HG03521 (cell line): Measurements from ENCODE around the gene TPP1.

Experiments used
- ATAC-seq: cut with Tn5 transposase; IDR thresholded peaks from one replicate; pipeline ENCODE4 v1.9.1; 2021; ENCODE audit warnings: mild to moderate bottlenecking, moderate library complexity; ENCODE audit not compliant: unreplicated experiment

The TPP1 gene

GRCh38 chr11:6612213-6613041, 6.8 kb downstream of the TPP1 start, which contains the start of gene TAF10:
TSS of gene TAF10 (minus strand) at chr11:6612216. CDS start at chr11:6612189, 27 bp downstream.
- ATAC-seq = peak; percentile 89

DNA sequence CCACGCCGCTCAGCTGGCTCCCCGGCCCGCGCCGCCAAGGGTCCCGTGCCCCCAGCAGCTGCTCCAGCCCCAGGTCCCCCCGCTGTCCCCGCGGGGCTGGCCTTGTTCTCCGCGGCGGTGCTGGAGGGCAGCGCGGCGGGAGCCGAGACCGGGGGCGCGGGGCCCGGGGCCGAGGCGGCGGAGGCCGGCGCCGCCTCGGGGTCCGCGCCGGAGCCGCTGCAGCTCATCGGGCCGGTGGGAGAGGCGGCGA, 7.3 kb downstream of the TPP1 start:
- ATAC-seq = peak; percentile 14

DNA sequence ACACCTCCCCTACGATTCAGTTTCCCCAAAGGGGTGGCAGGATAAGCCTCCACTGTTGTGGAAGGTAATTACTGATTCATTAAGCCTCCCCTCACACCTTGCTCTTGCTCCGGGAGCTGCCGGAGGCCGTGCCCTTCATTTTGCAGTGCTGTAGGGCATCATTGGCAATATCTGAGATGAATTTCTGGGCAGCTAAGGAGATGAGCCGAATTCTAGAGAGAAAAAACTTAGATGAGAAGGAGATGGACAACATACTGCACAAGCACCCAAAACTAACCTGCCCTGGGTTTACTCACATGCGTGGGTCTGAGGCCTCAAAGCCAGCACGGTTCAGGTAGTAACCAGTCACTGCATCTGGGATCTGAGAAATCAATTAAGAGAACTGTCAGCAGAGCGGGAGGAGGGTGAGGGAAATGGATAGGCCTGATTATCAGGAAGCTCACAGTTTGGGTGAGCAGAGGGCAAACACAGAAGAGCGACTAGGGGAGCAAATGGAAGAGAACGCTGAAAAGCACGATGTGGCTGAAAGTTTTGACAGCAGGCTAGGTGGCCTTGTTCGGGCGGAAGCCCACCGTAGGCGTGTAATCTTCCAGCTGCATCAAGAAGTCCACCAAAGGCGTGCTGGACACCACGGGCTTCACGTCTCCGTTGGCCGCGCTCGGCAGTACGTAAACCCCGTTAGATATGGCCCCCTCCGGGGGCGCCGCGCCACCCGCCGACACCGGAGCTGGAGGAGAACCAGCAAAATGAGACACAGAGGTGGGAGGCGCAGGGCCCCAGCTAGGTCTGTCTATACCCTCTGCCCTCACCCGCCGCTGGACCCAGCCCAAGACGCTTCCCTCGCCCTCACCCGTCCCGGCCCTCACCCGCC, 7.9 kb downstream of the TPP1 start:
- no peak for ATAC-seq

DNA sequence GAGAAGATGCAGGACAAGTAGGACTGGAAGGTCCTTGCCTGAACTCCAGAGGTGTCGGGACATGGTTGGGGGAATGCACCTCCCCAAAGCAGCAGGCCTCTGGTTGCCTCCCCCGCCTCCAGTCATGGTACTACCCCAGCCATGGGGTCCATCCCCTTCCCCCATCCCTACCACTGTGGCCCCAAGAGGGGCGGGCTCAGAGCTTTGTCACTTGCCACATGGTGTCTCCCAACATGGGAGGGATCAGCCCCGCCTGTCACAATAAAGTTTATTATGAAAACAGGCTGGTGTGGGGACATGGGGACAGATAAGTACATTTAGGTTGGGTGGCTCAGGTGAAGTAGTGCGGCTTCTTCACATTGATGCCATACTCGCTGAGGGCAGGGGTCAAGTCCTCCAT, 8.6 kb downstream of the TPP1 start:
- ATAC-seq = no peak

DNA sequence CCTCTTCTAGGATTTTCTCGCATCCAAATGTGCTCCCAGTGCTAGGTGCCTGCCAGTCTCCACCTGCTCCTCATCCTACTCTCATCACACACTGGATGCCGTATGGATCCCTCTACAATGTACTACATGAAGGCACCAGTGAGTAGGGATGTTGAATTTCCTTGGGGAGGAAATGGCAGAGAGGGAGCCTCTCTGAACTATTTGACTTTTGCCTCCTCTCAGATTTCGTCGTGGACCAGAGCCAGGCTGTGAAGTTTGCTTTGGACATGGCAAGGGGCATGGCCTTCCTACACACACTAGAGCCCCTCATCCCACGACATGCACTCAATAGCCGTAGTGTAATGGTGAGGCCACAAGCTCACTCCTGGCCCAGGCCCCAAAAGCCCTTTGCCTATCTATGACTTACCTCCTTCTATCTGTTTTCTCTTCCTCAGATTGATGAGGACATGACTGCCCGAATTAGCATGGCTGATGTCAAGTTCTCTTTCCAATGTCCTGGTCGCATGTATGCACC, 9.7 kb downstream of the TPP1 start:
- ATAC-seq = no peak

DNA sequence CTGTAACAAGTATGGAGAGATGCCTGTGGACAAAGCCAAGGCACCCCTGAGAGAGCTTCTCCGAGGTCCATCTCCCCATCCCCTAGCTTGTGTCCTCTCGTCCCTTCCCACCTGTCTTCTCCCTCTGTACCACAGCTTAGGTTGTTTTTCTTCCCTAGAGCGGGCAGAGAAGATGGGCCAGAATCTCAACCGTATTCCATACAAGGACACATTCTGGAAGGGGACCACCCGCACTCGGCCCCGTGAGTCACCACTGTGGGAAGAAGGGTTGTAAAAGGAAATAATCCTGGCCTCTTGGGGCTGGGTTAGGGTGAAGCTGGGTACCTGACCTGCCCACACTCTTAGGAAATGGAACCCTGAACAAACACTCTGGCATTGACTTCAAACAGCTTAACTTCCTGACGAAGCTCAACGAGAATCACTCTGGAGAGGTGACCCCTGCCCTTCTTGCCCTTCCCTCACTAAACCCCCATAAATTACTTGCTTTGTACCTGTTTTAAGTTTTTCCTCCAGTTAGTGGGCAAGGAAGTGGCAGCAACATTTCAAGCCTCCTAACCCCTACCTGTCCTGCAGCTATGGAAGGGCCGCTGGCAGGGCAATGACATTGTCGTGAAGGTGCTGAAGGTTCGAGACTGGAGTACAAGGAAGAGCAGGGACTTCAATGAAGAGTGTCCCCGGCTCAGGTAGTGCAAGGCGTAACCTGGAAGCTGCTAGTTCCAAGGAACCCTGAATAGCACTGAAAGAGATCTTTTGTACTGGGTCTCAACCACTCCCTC, 10.3 kb downstream of the TPP1 start:
- no peak for ATAC-seq

GRCh38 chr11:6608011-6608410, 11.2 kb downstream of the TPP1 start:
- no peak for ATAC-seq

GRCh38 chr11:6607190-6607795, 11.9 kb downstream of the TPP1 start:
- ATAC-seq = no peak

DNA sequence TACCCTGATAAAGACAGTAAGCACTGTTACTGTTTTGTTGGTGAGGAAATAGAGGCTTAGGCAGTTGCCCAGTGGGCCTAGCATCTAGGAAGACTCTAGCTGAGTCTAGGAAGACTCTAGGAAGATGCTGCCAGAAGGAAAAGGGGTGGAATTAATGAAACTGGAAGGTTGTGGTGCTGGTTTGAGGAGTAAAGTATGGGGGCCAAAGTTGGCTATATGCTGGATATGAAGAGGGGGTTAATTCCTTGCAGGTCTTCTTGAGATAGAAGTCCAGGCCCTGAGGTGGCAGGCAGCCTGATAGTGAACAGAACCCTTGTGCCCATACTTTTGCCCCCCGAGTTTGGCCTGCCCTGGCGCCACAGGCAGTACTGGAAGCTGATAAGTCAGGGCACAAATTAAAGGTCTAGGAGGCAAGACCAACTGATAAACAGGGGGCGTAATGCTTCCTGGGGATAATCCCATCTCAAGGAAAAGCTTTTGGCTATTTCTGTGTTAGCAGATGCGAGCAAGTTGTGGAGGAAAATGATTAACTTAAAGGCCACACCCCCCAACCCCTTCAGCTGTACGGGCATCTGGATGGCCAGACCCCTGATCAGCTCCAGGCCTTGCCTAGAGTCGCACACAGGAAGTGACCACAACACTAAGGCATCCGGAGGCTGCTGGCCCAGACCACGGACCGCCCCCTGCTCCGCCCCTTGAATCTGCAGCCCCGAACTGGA, 12.6 kb downstream of the TPP1 start:
- peak; percentile 32 for ATAC-seq

GRCh38 chr11:6604790-6605189, 14.4 kb downstream of the TPP1 start:
- ATAC-seq = no peak

DNA sequence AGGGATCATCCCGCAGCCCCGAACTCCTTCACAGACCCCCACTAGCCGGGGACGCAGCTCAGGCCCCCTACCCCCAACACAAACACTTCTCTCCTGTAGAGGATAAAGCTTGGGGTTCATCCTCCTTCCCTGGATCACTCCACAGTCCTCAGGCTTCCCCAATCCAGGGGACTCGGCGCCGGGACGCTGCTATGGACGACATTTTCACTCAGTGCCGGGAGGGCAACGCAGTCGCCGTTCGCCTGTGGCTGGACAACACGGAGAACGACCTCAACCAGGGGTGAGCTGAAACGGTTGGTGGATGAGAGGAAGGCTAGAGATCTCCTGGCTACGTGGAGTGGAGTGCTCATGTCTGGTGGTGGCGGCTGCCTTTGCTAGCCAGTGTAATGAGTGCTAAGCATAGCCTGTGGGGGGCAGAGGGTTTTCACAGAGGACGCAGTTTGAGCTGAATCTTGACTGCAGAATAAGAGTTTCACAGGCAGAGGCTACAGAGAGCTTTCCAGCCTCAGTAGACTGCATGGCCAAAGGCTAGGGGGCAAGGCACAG, 15.1 kb downstream of the TPP1 start:
- peak; percentile 39 for ATAC-seq

- peak; percentile 84 for ATAC-seq
Observed at GRCh38 chr11:6603287-6604080, 15.7 kb downstream of the TPP1 start, which contains the start of the genes ILK and RRP8. TSS of gene ILK (plus strand) at chr11:6603774. CDS start at chr11:6604272, 498 bp downstream. TSS of gene RRP8 (minus strand) at chr11:6603616. CDS start at chr11:6603502, 114 bp downstream.

DNA sequence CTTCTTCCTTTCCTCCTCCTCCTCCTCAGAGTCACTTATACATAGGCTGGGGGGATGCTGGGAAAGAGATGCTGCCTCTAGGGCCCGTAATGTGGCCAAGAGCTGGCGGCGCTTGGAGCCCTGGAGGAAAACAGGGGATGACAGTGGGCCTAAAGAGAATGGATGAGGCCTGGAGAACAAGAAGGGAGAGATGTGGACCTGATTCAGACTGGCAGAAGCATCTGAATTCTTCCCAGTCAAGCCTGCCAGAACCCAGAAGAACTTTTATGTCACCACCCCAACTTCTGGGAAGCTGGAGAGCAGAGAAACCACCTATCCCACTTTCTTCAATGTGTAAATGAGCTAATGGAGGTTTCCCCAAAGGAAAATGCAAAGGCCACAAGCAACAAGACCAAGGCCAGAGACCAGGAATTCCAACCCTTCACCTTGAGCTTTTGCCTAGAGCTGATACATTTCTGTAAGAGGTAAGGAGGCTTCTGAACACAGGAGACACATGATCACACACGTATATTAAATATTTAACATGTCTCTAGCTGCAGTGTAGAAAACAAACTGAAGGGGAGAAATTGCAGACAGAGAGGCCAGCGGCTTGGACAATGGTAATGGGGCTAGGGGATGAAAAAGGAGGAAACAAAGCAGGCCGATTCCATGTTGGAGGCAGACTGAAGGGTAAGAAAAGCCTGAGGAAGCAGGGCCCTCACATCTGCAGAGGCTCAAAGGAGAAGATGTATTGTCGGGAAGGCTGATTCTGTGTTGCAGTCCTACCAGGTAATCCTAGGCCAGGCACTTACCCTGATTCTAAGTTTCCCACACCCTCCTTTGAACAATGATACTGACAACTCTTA, 16.9 kb downstream of the TPP1 start:
- ATAC-seq = no peak

GRCh38 chr11:6601041-6601461, 18.2 kb downstream of the TPP1 start:
- no peak for ATAC-seq

GRCh38 chr11:6599881-6600390, 19.3 kb downstream of the TPP1 start:
- ATAC-seq = no peak

GRCh38 chr11:6599449-6599848, 19.8 kb downstream of the TPP1 start:
- no peak for ATAC-seq

- no peak for ATAC-seq
Observed at GRCh38 chr11:6598555-6598954, 20.7 kb downstream of the TPP1 start.
